Measurements from ENCODE around the gene EPOP. TPM values are rescaled to one million over a fixed set of nuclear protein-coding genes. Genes with fewer than 3 reads are reported as not detected.
"Not testable (repeated sequence)": the region's sequence is repeated elsewhere in the genome, so short reads cannot be mapped to it uniquely, and the experiment has no call there.

EPOP gene
- total and polyA plus RNA-seq, 2 of the 8 experiments (the other 6 are each of a cell fraction or from before 2014, with no cell fraction given), result 1.5 to 3.3 TPM

- H2BK20ac ChIP-seq (ENCODE audit: low read length), result 0 out of 2 replicates have a peak overlapping the region, but pooled peaks have one; percentile 80
- H3K9ac ChIP-seq (replicated peaks in 1 of 4; ENCODE audit: extremely low read depth in 1 of 4, low read depth in 3 of 4, low read length in 3 of 4); H3K18ac ChIP-seq (ENCODE audit: extremely low read depth, low read length); H3K9me3 ChIP-seq (ENCODE audit: insufficient read depth in 2 of 2, low read depth in 1 of 2, low read length in 1 of 2); DNase-seq (ENCODE audit: low read depth in 1 of 2, low spot score in 2 of 2); H4K5ac ChIP-seq (ENCODE audit: insufficient read length, low read depth, low read length); H2BK120ac ChIP-seq (replicated peaks; ENCODE audit: low read depth, low read length); H3K23me2 ChIP-seq (ENCODE audit: low read depth, low read length); H2BK12ac ChIP-seq (ENCODE audit: low read depth, low read length); H2BK15ac ChIP-seq (ENCODE audit: low read length); H2AFZ ChIP-seq (ENCODE audit: low read length); H3K27ac ChIP-seq (ENCODE audit: low read depth, low read length); FAIRE-seq; H3K27me3 ChIP-seq (replicated peaks in 1 of 4; ENCODE audit: control insufficient read depth in 3 of 4, extremely low read depth in 1 of 4, insufficient read depth in 3 of 4, low read length in 3 of 4); H2BK5ac ChIP-seq (ENCODE audit: low read depth, low read length); H3K4ac ChIP-seq (replicated peaks; ENCODE audit: insufficient read length, low read depth, low read length); H3K4me1 ChIP-seq (replicated peaks in 1 of 4; ENCODE audit: control insufficient read depth in 3 of 4, insufficient read depth in 4 of 4, low read length in 3 of 4); H3K79me2 ChIP-seq (ENCODE audit: control insufficient read depth in 1 of 2, insufficient read depth in 2 of 2, low read length in 2 of 2); H3K23ac ChIP-seq (ENCODE audit: insufficient read length); POLR2A ChIA-PET (ENCODE audit: partially characterized antibody); H3K79me1 ChIP-seq (ENCODE audit: low read depth, low read length); H2AK5ac ChIP-seq (ENCODE audit: low read depth, low read length); H4K20me1 ChIP-seq (replicated peaks in 1 of 2; ENCODE audit: control insufficient read depth in 1 of 2, insufficient read depth in 2 of 2, low read length in 2 of 2); H3K14ac ChIP-seq (ENCODE audit: insufficient read length); H4K91ac ChIP-seq (replicated peaks; ENCODE audit: insufficient read length, low read length); H3K56ac ChIP-seq (replicated peaks; ENCODE audit: insufficient read length, low read depth, low read length); H3K4me2 ChIP-seq (ENCODE audit: insufficient read depth in 1 of 2, low read depth in 2 of 2, low read length in 2 of 2); H4K8ac ChIP-seq (ENCODE audit: extremely low read depth, insufficient read depth, low read length); H3K4me3 ChIP-seq (ENCODE audit: extremely low read depth in 1 of 4, insufficient read depth in 2 of 4, low read depth in 3 of 4, low read length in 4 of 4); H3K36me3 ChIP-seq (ENCODE audit: control insufficient read depth in 2 of 4, insufficient read depth in 4 of 4, low read length in 3 of 4): not testable (repeated sequence)
- CTCF ChIA-PET (ENCODE audit: partially characterized antibody), result interaction anchor here (0.7 to 1.9 kb wide), 2 partner anchors 42 to 117 kb away, joined by 3 to 4 read pairs; no protein-coding TSS in a partner anchor
- 93% methylated on average over 6 of the region's 6 CpGs; no CpG with 5 or more reads in 1 of the 2 experiments for WGBS, 2 experiments (ENCODE audit: extremely low coverage in 1 of 2, insufficient coverage in 1 of 2, insufficient read length in 1 of 2, insufficient replicate concordance in 2 of 2, low coverage in 1 of 2, low lambda C conversion rate in 2 of 2, missing lambda C conversion rate in 1 of 2)
These were observed 48.0 kb downstream of the EPOP start for GRCh38 chr17:38626606-38627226.
